K562 (cell line): ENCODE data around the gene EDDM13. TPM values are rescaled to one million over a fixed set of nuclear protein-coding genes. Genes with fewer than 3 reads are reported as not detected.

Source experiments
- ATAC-seq: fragments of 200-7000 bp; cut with Tn5 transposase; 3 replicates; pipeline ENCODE4 v1.9.1; 2020; ENCODE audit warnings: moderate library complexity
- BruUV-seq: library from RNA; stranded (reverse); fragments of 400-500 nt; replicated peaks from 2 replicates; lab custom pipeline; 2021; lab: Mats Ljungman, UMichigan
- CTCF ChIA-PET: fragments of 300-600 bp; formaldehyde crosslinking; extraction: SDS; loops from one replicate; lab custom pipeline; 2021; ENCODE audit warnings: low intra/inter-chr PET ratio; lab: Yijun Ruan, JAX
- POLR2A ChIA-PET: fragments of 300-600, 350-650 bp; sonication (Branson Sonifier 250); formaldehyde crosslinking; extraction: SDS; loops from one replicate; lab custom pipeline; 2021; ENCODE audit warnings: antibody characterized with exemption, inconsistent platforms; lab: Yijun Ruan, JAX
- DNase-seq, 4 experiments: peaks; one replicate each; pipeline versions ENCODE4 v3.0.0 to v3.0.0-alpha.2; 2011 to 2018; ENCODE audit warnings: low spot score in 3 of 4, mixed read lengths in 3 of 4; ENCODE audit errors: extremely low read depth in 1 of 4
- FAIRE-seq: peaks from 2 replicates; lab custom pipeline; 2011; peaks lifted over from hg19 to GRCh38; lab: Jason Lieb, UNC
- H2AFZ ChIP-seq: 2 replicates; pipeline ENCODE4 v1.6.0; 2011; ENCODE audit warnings: low read depth, low read length, control low read depth, inconsistent platforms
- H3K27ac ChIP-seq: fragments of 200-600 bp; 3 replicates; pipeline ENCODE4 v1.8.0; 2011; ENCODE audit warnings: low read depth, mild to moderate bottlenecking, control low read depth, inconsistent platforms, low read length, moderate library complexity, mixed read lengths; ENCODE audit errors: extremely low read depth
- H3K27me3 ChIP-seq, 2 experiments: fragments of 300-600 bp in 1 of 2; 2 replicates in 1 of 2; 3 replicates in 1 of 2; pipeline versions ENCODE4 v1.6.0 to v1.8.0; 2011; ENCODE audit warnings: inconsistent platforms in 2 of 2, low read length in 2 of 2, mild to moderate bottlenecking in 1 of 2, mixed read lengths in 1 of 2, moderate library complexity in 1 of 2; ENCODE audit not compliant: control insufficient read depth in 2 of 2, insufficient read depth in 2 of 2
- H3K36me3 ChIP-seq: fragments of 300-600 bp; 3 replicates; pipeline ENCODE4 v1.8.0; 2011; ENCODE audit warnings: mild to moderate bottlenecking, low read length, inconsistent platforms; ENCODE audit not compliant: control insufficient read depth, insufficient read depth
- H3K4me1 ChIP-seq, 2 experiments: fragments of 200-600 bp in 1 of 2; replicated peaks in 1 of 2; 2 replicates in 1 of 2; 3 replicates in 1 of 2; pipeline versions ENCODE4 v1.5.1 to v1.8.0; 2011; ENCODE audit warnings: inconsistent platforms in 2 of 2, low read length in 2 of 2, mild to moderate bottlenecking in 1 of 2, mixed read lengths in 1 of 2, moderate library complexity in 1 of 2; ENCODE audit not compliant: control insufficient read depth in 2 of 2, insufficient read depth in 2 of 2
- H3K4me2 ChIP-seq: 2 replicates; pipeline ENCODE4 v1.6.1; 2011; ENCODE audit warnings: low read length, control low read depth, inconsistent platforms, mixed read lengths; ENCODE audit not compliant: insufficient read depth
- H3K4me3 ChIP-seq: fragments of 200-600 bp; sonication (generic), shearing (Covaris generic); 2 replicates; pipeline ENCODE4 v1.5.1; 2016; ENCODE audit warnings: control low read depth, inconsistent platforms
- H3K79me2 ChIP-seq: fragments of 200-600 bp; 3 replicates; pipeline ENCODE4 v1.8.0; 2011; ENCODE audit warnings: low read length, inconsistent platforms; ENCODE audit not compliant: control insufficient read depth, insufficient read depth
- H3K9ac ChIP-seq, 2 experiments: 2 replicates each; pipeline versions ENCODE4 v1.6.0 to v1.6.1; 2011; ENCODE audit warnings: low read depth in 2 of 2, low read length in 2 of 2, control low read depth in 1 of 2, inconsistent platforms in 1 of 2, mild to moderate bottlenecking in 1 of 2, mixed read lengths in 1 of 2; ENCODE audit not compliant: insufficient read depth in 1 of 2
- H3K9me1 ChIP-seq: one replicate; pipeline ENCODE4 v1.6.0; 2011; ENCODE audit warnings: inconsistent platforms, mild to moderate bottlenecking, low read length, moderate library complexity; ENCODE audit not compliant: control insufficient read depth, insufficient read depth
- H3K9me3 ChIP-seq: replicated peaks from 2 replicates; pipeline ENCODE4 v1.5.1; 2011; ENCODE audit warnings: low read depth, low read length, inconsistent platforms; ENCODE audit not compliant: control insufficient read depth, insufficient read depth
- H4K20me1 ChIP-seq: replicated peaks from 2 replicates; pipeline ENCODE4 v1.6.1; 2011; ENCODE audit warnings: low read length, inconsistent platforms, mixed read lengths; ENCODE audit not compliant: control insufficient read depth, insufficient read depth
- CSDE1 ChIP-seq, 2 experiments: fragments of 450-650 bp; IDR thresholded peaks; 2 replicates each; pipeline ENCODE4 v1.6.1; 2016; ENCODE audit warnings: mild to moderate bottlenecking in 1 of 2
- HDAC2 ChIP-seq: fragments of 450-650 bp; IDR thresholded peaks from 2 replicates; pipeline ENCODE4 v1.6.1; 2016; ENCODE audit warnings: mild to moderate bottlenecking
- POLR2AphosphoS5 ChIP-seq: IDR thresholded peaks from 2 replicates; pipeline ENCODE4 v1.6.1; 2011; ENCODE audit warnings: mild to moderate bottlenecking, low read depth, low read length, moderate library complexity; ENCODE audit not compliant: control insufficient read depth, insufficient read depth
- SP2 ChIP-seq: IDR thresholded peaks from 2 replicates; pipeline ENCODE4 v1.6.1; 2011; ENCODE audit warnings: mild to moderate bottlenecking, low read depth, low read length, moderate library complexity; ENCODE audit not compliant: poor library complexity, severe bottlenecking; ENCODE audit errors: extremely low read depth
- WGBS: fragments of 100-300 bp; shearing (Covaris generic); methylation state at CpG from one replicate; pipeline ENCODE4 v1.1.6; 2016; ENCODE audit warnings: low coverage, mixed read lengths; ENCODE audit not compliant: insufficient coverage; ENCODE audit errors: missing lambda C conversion rate; 5-methylcytosine and 5-hydroxymethylcytosine counted together
- in situ Hi-C: fragments of 300-500 bp; cut with MboI; formaldehyde crosslinking; loops from 4 replicates; pipeline ENCODE4 v1.15.0; 2018; ENCODE audit warnings: inconsistent platforms, mixed read lengths
- intact Hi-C: fragments of 100-400 bp; cut with micrococcal nuclease; formaldehyde crosslinking; loops from 2 replicates; pipeline ENCODE4 v1.14.2; 2022
- polyA plus RNA-seq, 8 experiments: library from polyadenylated mRNA; depleted of rRNA in 4 of 8; stranded (reverse) in 5 of 8; unstranded in 3 of 8; fragments of >200 nt; fragmentation: Nextera tagmentation in 2 of 8; fragmentation: Illumina TruSeq in 1 of 8; extraction: Ambion mirVana in 2 of 8; extraction: Trizol in 1 of 8; gene quantifications; 2 replicates each; pipeline versions ENCODE4 v1.2.1 to v1.2.3, GENCODE V29; 2011 to 2014; ENCODE audit warnings: inconsistent platforms in 1 of 8, missing spikeins in 1 of 8
- total RNA-seq, 7 experiments: library from RNA; depleted of rRNA in 6 of 7; stranded (reverse); fragments of >200 nt in 6 of 7; fragmentation: Illumina TruSeq in 2 of 7; extraction: Trizol in 2 of 7; gene quantifications; 2 replicates each; pipeline versions ENCODE4 v1.2.1 to v1.2.3, GENCODE V29; 2011 to 2021; ENCODE audit warnings: low replicate concordance in 1 of 7
- TF ChIP-seq, protein P1 (sequence below), 3 experiments: fragments of 200-800 bp in 1 of 3; sonication (Bioruptor generic) in 1 of 3; sonication (generic) in 1 of 3; formaldehyde crosslinking in 1 of 3; IDR thresholded peaks; 2 replicates each; pipeline versions ENCODE4 v1.6.1 to v1.8.0; 2016 to 2022; ENCODE audit warnings: mild to moderate bottlenecking in 2 of 3, missing compliant biosample characterization in 2 of 3, missing genetic modification characterization in 2 of 3, missing genetic modification reagents in 1 of 3

EDDM13 gene
- total and polyA plus RNA-seq, 9 of the 15 experiments (the other 6 are each of a cell fraction or from before 2014, with no cell fraction given): 2.0 to 7.7 (median 4.1) TPM

DNA sequence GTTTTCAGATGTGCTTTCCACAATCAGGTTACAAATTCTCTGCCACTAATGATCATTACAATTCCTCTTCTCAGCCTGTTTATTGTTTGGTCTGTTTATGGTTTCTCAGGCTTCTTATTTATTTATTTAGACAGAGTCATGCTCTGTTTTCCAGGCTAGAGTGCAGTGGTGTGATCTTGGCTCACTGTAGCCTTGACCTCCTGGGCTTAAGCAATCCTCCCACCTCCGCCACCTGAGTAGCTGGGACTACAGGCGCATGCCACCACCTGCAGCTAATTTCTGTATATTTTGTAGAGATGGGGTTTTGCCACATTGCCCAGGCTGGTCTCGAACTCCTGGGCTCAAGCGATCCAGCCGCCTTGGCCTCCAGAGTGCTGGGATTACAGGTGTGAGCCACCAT, 44.2 kb downstream of the EDDM13 start:
- Histone ChIP-seq H3K4me1 (peaks cover 17 to 30% of the 10 kb centered on the region in 2 experiments), H3K9me3 (peaks cover 3% of the 10 kb centered on the region; the same call in 1 of the 2 replicates), H3K9me1 (no peaks in the 10 kb centered on the region), H3K36me3 (peaks cover 13% of the 10 kb centered on the region; the same call in 2 of the 3 replicates), H2AFZ (no peak overlapping the region), H3K4me2 (no peak overlapping the region), H3K4me3 (no peak overlapping the region), H3K27me3 (no peaks in the 10 kb centered on the region), H3K27ac (no peak overlapping the region), H3K9ac (no peak overlapping the region), H3K79me2 (peaks cover 12% of the 10 kb centered on the region), H4K20me1 (no peaks in the 10 kb centered on the region)
- no peak for ATAC-seq
- 91% methylated on average over 5 of the region's 5 CpGs for WGBS
- TF ChIP-seq, protein P1, sequence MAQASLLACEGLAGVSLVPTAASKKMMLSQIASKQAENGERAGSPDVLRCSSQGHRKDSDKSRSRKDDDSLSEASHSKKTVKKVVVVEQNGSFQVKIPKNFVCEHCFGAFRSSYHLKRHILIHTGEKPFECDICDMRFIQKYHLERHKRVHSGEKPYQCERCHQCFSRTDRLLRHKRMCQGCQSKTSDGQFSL (CRISPR knock-in tag; IDR thresholded peaks at IDR 0.05): no peak
- TF ChIP-seq, protein P1 (tag; IDR thresholded peaks at IDR 0.05): no peak
- TF ChIP-seq POLR2AphosphoS5 (no peak), SP2 (no peak), HDAC2 (no peak), CSDE1 (IDR thresholded peaks at IDR 0.05) (no peak)
- no peak for FAIRE-seq
- intact Hi-C loops: no loop called here
- ChIA-PET CTCF (no interaction called here), POLR2A (no interaction called here)
- in situ Hi-C loops: loop anchor here (25.0 kb wide), 1 partner anchor 679 kb away; the partner anchor contains the start of genes CCDC106, ZNF580 and ZNF581
- DNase-seq: no peak
- BruUV-seq: no TSS peak
